Upper lobe of left lung (tissue), 4 donors: ENCODE data around the gene RAF1.
A peak's percentile ranks its signal among the peaks of the same experiment; 100 is the strongest.

Experiments used
- CTCF ChIP-seq, 6 experiments: fragments of 450-650 bp in 4 of 6; fragments of 200-600 bp in 2 of 6; sonication (generic) in 2 of 6; IDR thresholded peaks; one replicate each; pipeline ENCODE4 v1.5.1; 2016 to 2019; ENCODE audit warnings: antibody characterized with exemption in 6 of 6
- EP300 ChIP-seq, 4 donors: sonication (generic); formaldehyde crosslinking; IDR thresholded peaks; one replicate each; pipeline ENCODE4 v1.5.1; 2017; ENCODE audit warnings: antibody characterized with exemption in 4 of 4, control low read depth in 2 of 4
- POLR2A ChIP-seq, 4 donors: fragments of 450-650 bp; IDR thresholded peaks; one replicate each; pipeline ENCODE4 v1.5.1; 2016 to 2017; ENCODE audit warnings: antibody characterized with exemption in 4 of 4, mild to moderate bottlenecking in 2 of 4
- POLR2AphosphoS5 ChIP-seq, 2 donors: sonication (generic); formaldehyde crosslinking; IDR thresholded peaks; one replicate each; pipeline ENCODE4 v1.5.1; 2017; ENCODE audit warnings: antibody characterized with exemption in 2 of 2

GRCh38 chr3:12681943-12682390 lies 18.1 kb upstream of the RAF1 start:
- no peak for TF ChIP-seq POLR2A (IDR thresholded peaks at IDR 0.05)
- no peak for TF ChIP-seq CTCF (IDR thresholded peaks at IDR 0.05)
- no peak for TF ChIP-seq EP300 (IDR thresholded peaks at IDR 0.05)
- peak in 1 of 2 donors; percentile 79 for TF ChIP-seq POLR2AphosphoS5 (IDR thresholded peaks at IDR 0.05)
